ENCODE results near the gene CARD9.

Gene CARD9

GRCh38 chr9:136345281-136346156 is 27.9 kb downstream of the CARD9 start:
- no peak for FAIRE-seq

- no peak for FAIRE-seq
These were observed 28.8 kb downstream of the CARD9 start for GRCh38 chr9:136344544-136345280.

- FAIRE-seq = no peak
These were observed 29.6 kb downstream of the CARD9 start for GRCh38 chr9:136343884-136344269.

- FAIRE-seq = no peak
These were observed 30.2 kb downstream of the CARD9 start for GRCh38 chr9:136343121-136343883.

- FAIRE-seq = no peak
These were observed 31.0 kb downstream of the CARD9 start for GRCh38 chr9:136342181-136343120.

- FAIRE-seq = no peak
These were observed 31.7 kb downstream of the CARD9 start for GRCh38 chr9:136341769-136342168.

GRCh38 chr9:136341042-136341655 is 32.3 kb downstream of the CARD9 start:
- no peak for FAIRE-seq

- FAIRE-seq = no peak
These were observed 33.0 kb downstream of the CARD9 start for GRCh38 chr9:136340356-136341041.

- FAIRE-seq = no peak
These were observed 33.5 kb downstream of the CARD9 start for GRCh38 chr9:136339958-136340310.

- FAIRE-seq = no peak
These were observed 34.1 kb downstream of the CARD9 start for GRCh38 chr9:136339173-136339957.

GRCh38 chr9:136338511-136338910 is 35.0 kb downstream of the CARD9 start:
- no peak for FAIRE-seq

- no peak for FAIRE-seq
These were observed 35.8 kb downstream of the CARD9 start for GRCh38 chr9:136337416-136338395.

- no peak for FAIRE-seq
These were observed 36.6 kb downstream of the CARD9 start for GRCh38 chr9:136336881-136337280.

- no peak for FAIRE-seq
These were observed 37.2 kb downstream of the CARD9 start for GRCh38 chr9:136336156-136336870.

- FAIRE-seq = no peak
These were observed 37.9 kb downstream of the CARD9 start for GRCh38 chr9:136335296-136336155.

- FAIRE-seq = no peak
These were observed 38.9 kb downstream of the CARD9 start for GRCh38 chr9:136334541-136334940.

GRCh38 chr9:136333486-136333885 is 40.0 kb downstream of the CARD9 start:
- FAIRE-seq = no peak
